Astrocyte (in vitro differentiated cells and primary cell): Measurements from ENCODE around the gene NOSTRIN. TPM values are rescaled to one million over a fixed set of nuclear protein-coding genes. Genes with fewer than 3 reads are reported as not detected.

Experiments
- DNase-seq: peaks from one replicate; pipeline ENCODE4 v3.0.0-alpha.2; 2010; ENCODE audit warnings: low read depth
- FAIRE-seq: peaks from 2 replicates; lab custom pipeline; 2011; peaks lifted over from hg19 to GRCh38; lab: Jason Lieb, UNC
- H2AFZ ChIP-seq: 2 replicates; pipeline ENCODE4 v1.6.0; 2012; ENCODE audit warnings: low read depth, low read length, inconsistent platforms
- H3K27ac ChIP-seq: 2 replicates; pipeline ENCODE4 v1.5.1; 2011; ENCODE audit warnings: low read depth, low read length, inconsistent platforms
- H3K27me3 ChIP-seq: 2 replicates; pipeline ENCODE4 v1.6.0; 2011; ENCODE audit warnings: low read length, inconsistent platforms; ENCODE audit not compliant: insufficient read depth
- H3K36me3 ChIP-seq: 2 replicates; pipeline ENCODE4 v1.5.1; 2011; ENCODE audit warnings: low read length, inconsistent platforms; ENCODE audit not compliant: insufficient read depth
- H3K4me1 ChIP-seq: 2 replicates; pipeline ENCODE4 v1.5.1; 2011; ENCODE audit warnings: low read length, inconsistent platforms; ENCODE audit not compliant: insufficient read depth
- H3K4me2 ChIP-seq: 2 replicates; pipeline ENCODE4 v1.6.0; 2012; ENCODE audit warnings: low read length, inconsistent platforms
- H3K4me3 ChIP-seq: 2 replicates; pipeline ENCODE4 v1.5.1; 2011; ENCODE audit warnings: low read depth, mild to moderate bottlenecking, low read length, inconsistent platforms; ENCODE audit not compliant: insufficient read depth
- H3K79me2 ChIP-seq: 2 replicates; pipeline ENCODE4 v1.6.0; 2012; ENCODE audit warnings: mild to moderate bottlenecking, low read length, inconsistent platforms; ENCODE audit not compliant: insufficient read depth
- H3K9ac ChIP-seq: 2 replicates; pipeline ENCODE4 v1.6.0; 2012; ENCODE audit warnings: mild to moderate bottlenecking, low read length, inconsistent platforms
- H3K9me3 ChIP-seq: 2 replicates; pipeline ENCODE4 v1.5.1; 2012; ENCODE audit warnings: low read depth, mild to moderate bottlenecking, low read length, inconsistent platforms; ENCODE audit not compliant: insufficient read depth
- H4K20me1 ChIP-seq: 2 replicates; pipeline ENCODE4 v1.6.0; 2012; ENCODE audit warnings: low read length, inconsistent platforms; ENCODE audit not compliant: insufficient read depth
- H3K27ac Mint-ChIP-seq: one replicate; pipeline ENCODE4 v1.8.0; 2021; ENCODE audit warnings: mild to moderate bottlenecking, mixed read lengths; ENCODE audit not compliant: unreplicated experiment
- H3K27me3 Mint-ChIP-seq: one replicate; pipeline ENCODE4 v1.8.0; 2021; ENCODE audit warnings: low read depth, mixed read lengths; ENCODE audit not compliant: unreplicated experiment
- H3K36me3 Mint-ChIP-seq: one replicate; pipeline ENCODE4 v1.8.0; 2021; ENCODE audit warnings: low read depth, mixed read lengths; ENCODE audit not compliant: unreplicated experiment
- H3K4me1 Mint-ChIP-seq: one replicate; pipeline ENCODE4 v1.8.0; 2021; ENCODE audit warnings: low read depth, mixed read lengths; ENCODE audit not compliant: unreplicated experiment
- H3K4me3 Mint-ChIP-seq: one replicate; pipeline ENCODE4 v1.8.0; 2021; ENCODE audit warnings: mild to moderate bottlenecking, moderate library complexity, mixed read lengths; ENCODE audit not compliant: unreplicated experiment
- H3K9me3 Mint-ChIP-seq: one replicate; pipeline ENCODE4 v1.8.0; 2021; ENCODE audit warnings: mild to moderate bottlenecking, mixed read lengths; ENCODE audit not compliant: unreplicated experiment
- CTCF ChIP-seq: IDR thresholded peaks from 2 replicates; pipeline ENCODE4 v1.5.1; 2011; ENCODE audit warnings: low read depth, mild to moderate bottlenecking, inconsistent platforms, low read length, moderate library complexity; ENCODE audit not compliant: insufficient read depth
- EZH2 ChIP-seq: IDR thresholded peaks from 2 replicates; pipeline ENCODE4 v1.6.1; 2012; ENCODE audit warnings: mild to moderate bottlenecking, low read length, inconsistent platforms; ENCODE audit not compliant: insufficient read depth
- total RNA-seq: library from RNA; stranded (reverse); gene quantifications from 2 replicates; pipeline ENCODE4 v1.2.1, GENCODE V29; 2021

The NOSTRIN gene
- total RNA-seq, 1 donor from 2014 or later, result not detected

DNA sequence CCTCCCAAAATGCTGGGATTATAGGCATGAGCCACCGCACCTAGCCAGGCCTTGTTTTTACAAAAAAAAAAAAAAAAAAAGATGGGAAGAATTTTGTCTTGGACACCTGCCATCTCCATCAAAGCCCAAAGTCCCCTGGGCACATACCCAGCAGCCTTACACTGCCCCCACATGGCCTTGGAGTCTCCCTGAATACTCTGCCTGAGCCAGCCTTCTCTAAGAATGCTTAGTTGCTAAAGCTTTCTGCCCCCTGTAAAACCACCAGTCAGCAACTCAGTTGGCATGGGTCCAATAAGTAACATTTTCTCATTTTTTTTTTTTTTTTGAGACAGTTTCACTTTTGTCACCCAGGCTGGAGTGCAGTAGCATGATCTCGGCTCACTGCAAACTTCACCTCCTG, 47.2 kb downstream of the NOSTRIN start:
- H3K27ac ChIP-seq, result no peak overlapping the region
- H3K36me3 ChIP-seq, result no peaks in the 10 kb centered on the region
- H2AFZ ChIP-seq, result no peak overlapping the region
- no peaks in the 10 kb centered on the region for H3K79me2 ChIP-seq
- TF ChIP-seq EZH2 (no peak), CTCF (no peak)
- no peak overlapping the region for H3K4me2 ChIP-seq
- no peak for FAIRE-seq
- H3K9me3 ChIP-seq, result no peaks in the 10 kb centered on the region
- no peaks in the 10 kb centered on the region for H3K36me3 Mint-ChIP-seq
- H3K4me1 Mint-ChIP-seq, result peaks cover 7% of the 10 kb centered on the region
- H3K27me3 Mint-ChIP-seq, result no peaks in the 10 kb centered on the region
- H4K20me1 ChIP-seq, result no peaks in the 10 kb centered on the region
- H3K27me3 ChIP-seq, result no peaks in the 10 kb centered on the region
- DNase-seq, result peak; percentile 7
- no peaks in the 10 kb centered on the region for H3K4me1 ChIP-seq
- H3K4me3 ChIP-seq, result no peak overlapping the region
- no peak overlapping the region for H3K4me3 Mint-ChIP-seq
- H3K9ac ChIP-seq, result no peak overlapping the region
- no peaks in the 10 kb centered on the region for H3K9me3 Mint-ChIP-seq
- H3K27ac Mint-ChIP-seq, result no peak overlapping the region

GRCh38 chr2:168850846-168851245, 48.4 kb downstream of the NOSTRIN start:
- Histone ChIP-seq H3K4me2 (no peak overlapping the region), H4K20me1 (no peaks in the 10 kb centered on the region), H2AFZ (no peak overlapping the region), H3K27me3 (no peaks in the 10 kb centered on the region), H3K9ac (no peak overlapping the region), H3K9me3 (no peaks in the 10 kb centered on the region), H3K4me1 (no peaks in the 10 kb centered on the region), H3K27ac (no peak overlapping the region), H3K36me3 (no peaks in the 10 kb centered on the region), H3K4me3 (no peak overlapping the region), H3K79me2 (no peaks in the 10 kb centered on the region)
- Mint-ChIP-seq H3K36me3 (no peaks in the 10 kb centered on the region), H3K4me3 (no peak overlapping the region), H3K27ac (no peak overlapping the region), H3K4me1 (peaks cover 7% of the 10 kb centered on the region), H3K27me3 (no peaks in the 10 kb centered on the region), H3K9me3 (no peaks in the 10 kb centered on the region)
- peak; percentile 6 for DNase-seq
- TF ChIP-seq EZH2 (no peak), CTCF (no peak)
- no peak for FAIRE-seq

GRCh38 chr2:168851674-168852320, 49.4 kb downstream of the NOSTRIN start:
- no peak for FAIRE-seq
- Histone ChIP-seq H3K4me1 (no peaks in the 10 kb centered on the region), H3K9ac (no peak overlapping the region), H2AFZ (no peak overlapping the region), H3K27me3 (no peaks in the 10 kb centered on the region), H3K9me3 (no peaks in the 10 kb centered on the region), H3K4me2 (no peak overlapping the region), H4K20me1 (no peaks in the 10 kb centered on the region), H3K4me3 (no peak overlapping the region), H3K79me2 (no peaks in the 10 kb centered on the region), H3K36me3 (no peaks in the 10 kb centered on the region), H3K27ac (no peak overlapping the region)
- no peaks in the 10 kb centered on the region for H3K36me3 Mint-ChIP-seq
- H3K4me1 Mint-ChIP-seq, result peaks cover 7% of the 10 kb centered on the region
- H3K27me3 Mint-ChIP-seq, result no peaks in the 10 kb centered on the region
- no peak overlapping the region for H3K27ac Mint-ChIP-seq
- TF ChIP-seq CTCF, result no peak
- no peak for TF ChIP-seq EZH2
- DNase-seq, result peak; percentile 79
- H3K9me3 Mint-ChIP-seq, result no peaks in the 10 kb centered on the region
- H3K4me3 Mint-ChIP-seq, result no peak overlapping the region
